GM10266 (cell line): ENCODE measurements around the gene MGAT4B.

Source experiments
- DNase-seq: peaks from one replicate; pipeline ENCODE4 v3.0.0; 2012; ENCODE audit errors: extremely low spot score
- CTCF ChIP-seq: IDR thresholded peaks from 2 replicates; pipeline ENCODE4 v1.5.1; 2012; ENCODE audit warnings: mild to moderate bottlenecking, low read depth; ENCODE audit not compliant: control insufficient read depth, insufficient read depth; ENCODE audit errors: missing control alignments

The MGAT4B gene

DNA sequence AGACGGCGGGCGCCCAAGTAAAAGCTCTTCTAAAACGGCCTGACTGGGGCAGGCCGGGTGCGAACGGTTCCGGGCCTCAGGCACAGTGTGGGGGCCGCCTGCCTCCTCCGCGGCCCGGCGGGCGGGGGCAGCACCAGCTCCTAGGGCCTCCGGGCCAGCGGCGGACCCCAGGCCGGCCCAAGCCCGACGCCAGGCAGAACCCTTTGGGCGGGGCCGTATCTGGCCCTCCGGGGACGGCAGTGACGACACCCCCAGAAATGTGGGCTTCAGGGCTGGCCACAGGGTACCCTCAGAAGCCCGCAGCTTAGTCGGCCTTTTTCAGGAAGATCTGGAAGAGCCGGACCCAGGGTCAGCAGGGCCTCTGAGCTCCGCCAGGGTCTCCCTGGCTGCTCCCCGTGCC lies 8.9 kb downstream of the MGAT4B start:
- no peak for DNase-seq
- no peak for TF ChIP-seq CTCF

- TF ChIP-seq CTCF: no peak
- no peak for DNase-seq
Observed at GRCh38 chr5:179796877-179797608, 9.6 kb downstream of the MGAT4B start.

GRCh38 chr5:179795863-179796833 lies 10.5 kb downstream of the MGAT4B start:
- peak; percentile 97 for TF ChIP-seq CTCF
- DNase-seq: peak; percentile 91

GRCh38 chr5:179795049-179795862 lies 11.4 kb downstream of the MGAT4B start:
- no peak for DNase-seq
- no peak for TF ChIP-seq CTCF

DNA sequence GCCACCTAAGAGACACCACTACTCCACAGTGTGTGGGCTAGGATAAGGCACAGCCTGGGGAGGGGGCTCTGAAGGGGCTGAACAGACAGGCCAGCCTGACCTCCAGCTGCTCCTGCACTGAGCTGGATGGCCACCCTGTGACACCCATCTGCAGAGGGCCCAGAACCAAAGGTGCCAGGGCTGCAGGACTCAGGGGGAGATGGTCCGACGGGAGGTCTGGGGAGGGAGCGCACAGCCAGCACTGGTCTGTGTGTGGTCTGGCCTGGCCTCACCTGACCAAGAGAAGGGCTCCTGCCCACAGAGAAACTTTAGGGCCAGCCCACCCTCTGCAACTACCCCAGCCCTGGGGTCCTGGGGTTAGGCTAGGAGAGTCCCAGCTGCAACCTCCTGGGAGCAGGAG lies 12.1 kb downstream of the MGAT4B start:
- no peak for DNase-seq
- no peak for TF ChIP-seq CTCF

- no peak for DNase-seq
- TF ChIP-seq CTCF: no peak
Observed at GRCh38 chr5:179794171-179794570, 12.5 kb downstream of the MGAT4B start.
